KOPT-K1 (cell line): ENCODE results near the gene RUNX1.
A peak's percentile ranks its signal among the peaks of the same experiment; 100 is the strongest.
"Not testable (repeated sequence)": the region's sequence is repeated elsewhere in the genome, so short reads cannot be mapped to it uniquely, and the experiment has no call there.

Experiments used
- H3K27ac ChIP-seq: fragments of 200-600 bp; sonication (generic); 2 replicates; pipeline ENCODE4 v1.5.1; 2016; ENCODE audit warnings: antibody characterized with exemption, mild to moderate bottlenecking, low read depth, low read length; ENCODE audit not compliant: poor library complexity, severe bottlenecking
- H3K36me3 ChIP-seq: fragments of 200-600 bp; sonication (generic); 2 replicates; pipeline ENCODE4 v1.5.1; 2017; ENCODE audit warnings: antibody characterized with exemption, mild to moderate bottlenecking, low read length, moderate library complexity; ENCODE audit not compliant: insufficient read depth
- H3K9me3 ChIP-seq: fragments of 200-600 bp; sonication (generic); 2 replicates; pipeline ENCODE4 v1.5.1; 2017; ENCODE audit warnings: antibody characterized with exemption, low read length, mild to moderate bottlenecking; ENCODE audit not compliant: insufficient read depth, poor library complexity, severe bottlenecking

Gene RUNX1

DNA sequence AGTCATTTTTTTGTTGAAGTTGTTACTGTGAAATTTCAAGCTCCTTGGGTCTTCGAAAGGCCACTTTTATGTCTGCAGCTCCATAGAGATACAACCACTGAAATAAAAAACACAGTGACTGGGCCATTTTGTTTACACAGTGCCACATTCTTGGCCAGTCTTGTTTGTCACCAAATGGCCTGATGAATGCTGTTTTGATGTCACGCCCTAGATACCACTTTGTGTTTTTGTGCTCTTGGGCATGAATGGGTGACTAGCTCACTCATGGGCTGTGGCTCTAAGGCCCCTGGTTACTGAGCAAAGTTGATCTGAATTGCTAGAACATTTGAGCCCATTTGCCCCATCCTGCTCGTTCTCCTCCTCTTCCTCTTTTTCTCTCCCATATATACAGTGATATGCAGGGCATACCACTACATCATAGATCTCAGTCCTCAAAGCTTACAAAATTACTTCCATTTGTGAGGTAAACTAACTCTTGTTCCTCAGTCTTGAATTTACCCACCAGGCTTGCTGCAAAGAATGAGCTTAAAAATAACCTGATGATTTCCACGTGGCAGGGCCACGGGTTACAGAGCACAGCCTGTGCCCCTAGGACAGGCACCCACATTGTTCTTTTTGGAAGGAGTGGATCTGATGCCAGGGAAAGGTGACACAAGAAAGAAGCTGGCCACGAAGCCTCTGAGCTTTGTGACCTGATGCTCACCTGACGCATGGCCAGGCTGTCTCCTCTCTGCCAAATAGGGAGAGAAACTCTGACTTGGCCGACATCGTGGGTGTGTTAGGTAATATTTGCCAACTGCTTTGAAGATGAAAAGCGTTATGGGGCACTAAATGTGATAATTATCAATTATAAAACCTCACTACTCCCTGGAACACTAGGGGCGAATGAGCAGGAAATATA lies 92.4 kb downstream of the RUNX1 start:
- Histone ChIP-seq H3K27ac (peak overlapping the region; percentile 40), H3K36me3 (peaks cover 49% of the 10 kb centered on the region), H3K9me3 (no peaks in the 10 kb centered on the region)

- no peaks in the 10 kb centered on the region for H3K9me3 ChIP-seq
- H3K36me3 ChIP-seq, result peaks cover 27% of the 10 kb centered on the region
- peak overlapping the region; percentile 40 for H3K27ac ChIP-seq
Observed at GRCh38 chr21:34953950-34954349, 95.2 kb downstream of the RUNX1 start.

DNA sequence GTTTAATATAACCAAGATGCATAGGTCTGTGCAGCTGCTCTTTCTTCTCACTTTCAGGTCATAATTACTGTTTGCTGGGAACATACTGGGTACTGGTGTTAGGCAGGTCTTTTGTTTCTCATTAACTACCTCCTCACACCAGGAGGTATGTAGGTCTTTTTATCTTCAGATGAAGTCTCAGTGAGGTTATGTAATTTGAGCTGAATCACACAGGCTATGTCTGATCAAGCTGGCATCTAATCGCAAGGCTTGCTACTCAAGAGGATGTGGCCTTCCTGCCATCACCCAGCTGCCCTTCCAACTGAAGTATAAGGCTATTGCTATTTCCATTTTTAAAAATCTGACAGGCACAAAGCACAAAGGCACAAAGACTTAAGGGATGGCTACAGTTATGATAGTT lies 96.4 kb downstream of the RUNX1 start:
- peak overlapping the region; percentile 40 for H3K27ac ChIP-seq
- no peaks in the 10 kb centered on the region for H3K9me3 ChIP-seq
- H3K36me3 ChIP-seq, result peaks cover 25% of the 10 kb centered on the region

DNA sequence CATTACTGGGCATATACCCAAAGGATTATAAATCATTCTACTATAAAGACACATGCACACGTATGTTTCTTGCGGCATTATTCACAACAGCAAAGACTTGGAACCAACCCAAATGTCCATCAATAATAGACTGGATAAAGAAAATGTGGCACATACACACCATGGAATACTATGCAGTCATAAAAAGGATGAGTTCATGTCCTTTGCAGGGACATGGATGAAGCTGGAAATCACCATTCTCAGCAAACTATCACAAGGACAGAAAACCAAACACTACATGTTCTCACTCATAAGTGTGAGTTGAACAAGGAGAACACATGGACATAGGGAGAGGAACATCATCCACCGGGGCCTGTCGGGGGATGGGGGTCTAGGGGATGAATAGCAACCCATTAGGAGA lies 97.2 kb downstream of the RUNX1 start:
- H3K9me3 ChIP-seq, H3K27ac ChIP-seq: not testable (repeated sequence)
- H3K36me3 ChIP-seq, result peaks cover 17% of the 10 kb centered on the region; the same call in 1 of the 2 replicates

DNA sequence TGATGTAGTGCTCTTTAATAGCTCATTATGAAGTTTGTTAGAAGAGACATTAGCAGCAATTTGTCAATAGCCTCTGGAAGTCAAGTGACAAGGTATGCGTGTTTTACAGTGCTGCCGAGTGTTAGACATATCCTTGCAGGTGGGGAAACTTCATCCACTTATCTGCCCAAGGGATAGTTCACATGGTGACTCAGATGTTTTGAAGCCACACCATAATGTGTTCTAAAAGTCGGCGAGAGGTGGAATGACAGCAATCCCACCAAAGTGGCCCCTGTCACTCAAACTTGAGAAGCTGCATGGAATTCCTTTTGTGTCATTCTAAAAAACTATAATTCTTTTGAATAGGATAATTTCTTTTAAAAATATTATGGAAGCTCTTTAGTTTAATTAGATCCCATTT lies 98.1 kb downstream of the RUNX1 start:
- Histone ChIP-seq H3K27ac (peak overlapping the region; percentile 11), H3K36me3 (peaks cover 13% of the 10 kb centered on the region; the same call in 1 of the 2 replicates), H3K9me3 (no peaks in the 10 kb centered on the region)

- peaks cover 10% of the 10 kb centered on the region; the same call in 1 of the 2 replicates for H3K36me3 ChIP-seq
- no peaks in the 10 kb centered on the region for H3K9me3 ChIP-seq
- peak overlapping the region; percentile 63 for H3K27ac ChIP-seq
Observed at GRCh38 chr21:34949499-34949898, 99.6 kb downstream of the RUNX1 start.

DNA sequence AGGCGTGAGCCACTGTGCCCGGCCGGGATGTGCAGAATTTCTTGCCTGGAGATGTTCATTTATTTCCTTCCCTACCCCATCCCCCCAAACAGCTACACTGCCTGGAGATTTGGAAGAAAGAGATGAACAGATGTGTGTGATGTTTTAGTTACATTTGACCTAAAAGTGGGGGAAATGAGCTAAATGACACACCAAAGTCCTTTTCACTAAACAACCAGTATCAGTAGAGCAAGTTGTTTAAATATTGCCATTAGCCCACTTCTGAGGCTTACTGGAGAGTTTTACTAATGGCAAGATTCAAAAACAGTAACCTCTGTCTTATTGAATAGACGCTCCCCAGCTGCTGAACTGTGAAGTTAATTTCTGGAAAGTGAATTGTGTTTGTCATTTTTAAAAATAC lies 100.1 kb downstream of the RUNX1 start:
- Histone ChIP-seq H3K27ac (peak overlapping the region; percentile 63), H3K9me3 (no peaks in the 10 kb centered on the region), H3K36me3 (peaks cover 10% of the 10 kb centered on the region; the same call in 1 of the 2 replicates)

DNA sequence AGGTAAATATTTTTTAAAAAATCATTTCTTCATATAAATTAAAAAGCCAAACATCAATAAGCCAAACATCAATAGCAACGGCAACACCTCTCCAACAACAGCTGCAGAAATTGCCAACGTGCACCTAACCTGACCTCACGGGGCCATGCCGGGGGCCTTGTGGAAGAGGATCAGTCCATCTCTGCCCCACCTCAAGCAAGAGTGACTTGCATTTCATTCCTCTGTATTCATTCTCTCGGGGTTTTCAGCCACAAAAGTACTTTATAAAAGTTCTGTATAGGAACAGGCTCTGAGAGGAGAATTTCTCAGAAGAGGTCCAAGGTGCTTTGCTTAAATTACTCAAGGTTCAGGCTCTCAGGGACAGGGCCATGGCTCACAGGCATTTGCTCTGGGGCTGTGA lies 100.9 kb downstream of the RUNX1 start:
- H3K36me3 ChIP-seq, result peaks cover 13% of the 10 kb centered on the region; the same call in 1 of the 2 replicates
- H3K27ac ChIP-seq, result peak overlapping the region; percentile 63
- no peaks in the 10 kb centered on the region for H3K9me3 ChIP-seq

DNA sequence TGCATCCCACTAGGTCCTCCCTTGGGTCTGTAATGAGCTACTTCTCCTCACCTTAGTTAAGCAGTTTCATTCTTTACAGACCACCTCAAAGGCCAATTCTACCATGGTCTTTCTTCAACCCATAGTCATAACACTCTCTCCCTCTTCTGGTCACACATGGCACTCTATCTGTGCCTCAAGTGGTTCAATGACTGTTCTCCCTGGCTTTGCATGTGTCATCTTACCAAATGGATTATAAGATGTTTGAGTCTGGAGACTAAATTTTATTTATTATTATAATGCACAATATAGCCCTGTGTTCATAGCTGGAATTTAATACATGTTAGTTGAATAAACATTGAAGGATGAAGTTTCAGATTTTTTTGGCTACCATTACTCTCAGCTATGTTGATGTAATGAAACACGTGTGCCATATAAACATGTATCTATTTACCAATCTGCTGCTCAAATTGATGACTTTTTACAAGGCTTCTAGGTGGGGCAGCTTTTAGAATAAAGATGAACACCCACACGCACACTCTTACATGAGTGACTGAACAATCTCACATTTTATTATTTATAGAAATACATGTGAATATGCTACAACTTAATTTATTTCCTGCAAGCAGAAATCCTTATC lies 102.1 kb downstream of the RUNX1 start:
- peak overlapping the region; percentile 63 for H3K27ac ChIP-seq
- H3K36me3 ChIP-seq, result peaks cover 22% of the 10 kb centered on the region; the same call in 1 of the 2 replicates
- no peaks in the 10 kb centered on the region for H3K9me3 ChIP-seq

DNA sequence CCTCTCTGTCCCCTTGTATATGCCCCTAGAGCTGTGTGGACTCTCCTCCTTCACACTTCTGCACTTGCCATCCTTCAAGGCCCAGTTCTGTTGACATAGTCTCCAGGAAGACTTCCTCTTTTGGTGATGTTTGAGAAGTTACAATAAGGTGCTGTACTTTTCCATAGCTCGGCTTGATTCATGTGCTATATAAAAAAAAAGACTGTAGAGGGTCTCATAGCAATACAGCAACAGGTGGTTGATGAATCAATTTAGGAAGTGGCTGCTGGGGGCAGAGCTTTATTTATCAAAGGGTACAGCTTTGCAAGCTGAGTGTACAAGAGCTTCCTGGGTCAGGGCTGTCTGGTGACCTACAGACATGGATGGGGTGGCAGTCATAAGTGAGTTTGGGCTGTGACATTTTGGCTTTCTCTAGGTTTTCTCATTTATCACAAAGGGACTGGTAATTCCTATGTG lies 102.7 kb downstream of the RUNX1 start:
- H3K9me3 ChIP-seq, result no peaks in the 10 kb centered on the region
- H3K27ac ChIP-seq, result peak overlapping the region; percentile 63

DNA sequence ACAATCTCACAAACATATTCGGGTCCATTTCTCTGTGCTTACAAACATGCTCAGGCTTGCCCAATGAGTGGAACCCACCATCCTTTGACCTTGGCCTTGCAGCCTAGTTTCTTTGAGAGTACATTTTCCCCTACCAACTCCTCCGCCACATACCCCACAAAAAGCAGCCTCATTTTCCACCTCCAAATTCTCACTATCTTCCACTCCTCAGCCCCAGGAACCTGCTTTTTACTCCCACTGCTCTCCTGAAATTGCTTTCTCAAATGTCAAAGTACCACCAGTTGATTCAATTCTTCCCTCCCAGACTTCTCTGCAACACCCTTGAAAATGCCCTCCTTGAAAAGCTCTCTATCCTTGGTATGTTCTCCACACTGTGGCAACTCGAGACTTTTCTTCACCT lies 103.8 kb downstream of the RUNX1 start:
- peak overlapping the region; percentile 63 for H3K27ac ChIP-seq
- H3K9me3 ChIP-seq, result no peaks in the 10 kb centered on the region

More for the DNA sequence above, 102.7 kb downstream of the RUNX1 start:
- peaks cover 22% of the 10 kb centered on the region; the same call in 1 of the 2 replicates for H3K36me3 ChIP-seq

DNA sequence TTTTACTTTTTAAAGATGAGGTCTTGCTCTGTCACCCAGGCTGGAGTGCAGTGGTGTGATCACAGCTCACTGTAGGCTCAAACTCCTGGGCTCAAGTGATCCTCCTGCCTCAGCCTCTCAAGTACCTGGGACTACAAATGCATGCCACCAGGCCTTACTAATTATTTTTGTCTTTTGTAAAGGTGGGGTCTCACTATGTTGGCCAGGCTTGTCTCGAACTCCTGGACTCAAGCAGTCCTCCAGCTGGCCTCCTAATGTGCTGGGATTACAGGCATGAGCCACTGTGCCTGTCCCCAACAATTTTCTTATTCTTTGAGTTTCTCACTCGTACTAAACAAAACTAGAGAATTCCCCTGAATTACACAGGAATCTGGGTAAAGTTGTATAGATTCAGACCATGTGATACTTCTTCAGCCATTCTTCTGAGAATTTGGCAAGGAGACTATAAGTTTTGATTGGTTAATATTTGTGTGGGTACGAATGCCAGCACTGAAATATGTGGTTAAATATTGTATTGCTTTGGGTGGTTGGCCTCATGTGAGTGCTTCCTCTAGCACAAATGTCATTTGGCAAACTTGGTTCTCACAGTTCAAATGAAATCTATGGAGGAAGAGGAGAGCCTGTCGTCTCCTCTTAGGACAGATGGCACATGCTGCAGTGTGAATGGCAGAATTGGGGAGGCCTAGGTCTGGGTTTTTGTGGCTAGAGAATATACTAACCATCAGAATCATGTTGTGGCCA lies 104.9 kb downstream of the RUNX1 start:
- Histone ChIP-seq H3K9me3 (no peaks in the 10 kb centered on the region), H3K27ac (peak overlapping the region; percentile 63), H3K36me3 (peaks cover 22% of the 10 kb centered on the region; the same call in 1 of the 2 replicates)

More for the DNA sequence above, 103.8 kb downstream of the RUNX1 start:
- peaks cover 22% of the 10 kb centered on the region; the same call in 1 of the 2 replicates for H3K36me3 ChIP-seq

DNA sequence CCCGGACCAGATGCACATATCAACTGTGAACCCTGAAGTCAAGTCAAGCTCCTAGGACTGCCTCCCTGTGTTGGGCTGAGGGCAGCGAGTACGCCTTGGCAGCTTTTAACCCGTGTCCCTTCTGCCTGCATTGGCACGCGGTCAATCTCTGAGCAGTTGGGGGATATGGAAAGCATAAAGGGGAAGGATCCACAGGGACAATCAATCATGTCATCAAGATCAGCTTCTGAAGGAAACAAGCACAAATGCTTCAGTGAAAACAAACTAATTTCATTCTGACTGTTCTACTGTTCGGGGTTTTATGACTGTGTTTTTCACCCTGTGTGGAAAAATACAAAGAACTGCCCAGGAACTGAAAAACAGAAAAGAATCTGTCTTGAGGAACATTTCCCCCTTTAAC lies 106.2 kb downstream of the RUNX1 start:
- peaks cover 22% of the 10 kb centered on the region; the same call in 1 of the 2 replicates for H3K36me3 ChIP-seq
- H3K27ac ChIP-seq, result peak overlapping the region; percentile 63
- no peaks in the 10 kb centered on the region for H3K9me3 ChIP-seq

DNA sequence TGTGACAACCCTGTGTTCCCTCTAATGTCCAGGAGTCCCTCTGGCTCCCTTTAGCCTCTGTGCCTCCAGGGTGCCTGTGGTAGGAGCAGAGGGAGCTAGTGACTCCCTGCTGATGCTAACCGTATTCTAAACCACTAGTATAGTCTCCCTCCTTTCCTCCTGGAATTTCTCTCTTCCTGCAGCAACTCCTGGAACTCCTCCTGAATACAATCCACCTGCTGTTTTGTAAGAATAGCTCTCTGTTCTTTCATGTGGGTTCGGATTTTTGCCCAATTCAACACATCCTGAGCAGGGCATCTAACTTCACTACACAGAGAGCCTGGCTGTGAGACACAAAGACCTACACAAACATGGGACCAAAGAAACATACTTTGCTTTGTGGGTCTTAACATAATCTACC lies 107.9 kb downstream of the RUNX1 start:
- Histone ChIP-seq H3K36me3 (peaks cover 20% of the 10 kb centered on the region; the same call in 1 of the 2 replicates), H3K27ac (peak overlapping the region; percentile 20), H3K9me3 (no peaks in the 10 kb centered on the region)
